HUDEP-2 (cell line): ENCODE data around the gene RLF.

ENCODE experiments used
- DNase-seq, 76 experiments: peaks; one replicate each; lab custom pipeline; 2025; ENCODE audit not compliant: unreplicated experiment in 76 of 76; lab: John Stamatoyannopoulos, UW

RLF gene

GRCh38 chr1:40161125-40161887, at the start of gene RLF:
Gene RLF (plus strand): TSS chr1:40161387. CDS start chr1:40161400, 13 bp downstream.
- peak in 75 of 76 experiments; percentile 8 to 93 (median 83) for DNase-seq

- no peak for DNase-seq
These were observed 46.8 kb upstream of the RLF start for GRCh38 chr1:40114400-40114799.

- DNase-seq, result no peak
These were observed 41.1 kb upstream of the RLF start for GRCh38 chr1:40120128-40120527.

- DNase-seq, result peak in 17 of 76 experiments; percentile 2 to 36 (median 14)
These were observed 38.3 kb upstream of the RLF start for GRCh38 chr1:40122855-40123254.

GRCh38 chr1:40130892-40131291, 30.3 kb upstream of the RLF start:
- DNase-seq, result peak in 17 of 76 experiments; percentile 1 to 55 (median 17)

GRCh38 chr1:40132383-40133311, 28.5 kb upstream of the RLF start:
- no peak for DNase-seq

GRCh38 chr1:40133312-40133665, 27.9 kb upstream of the RLF start:
- no peak for DNase-seq

- no peak for DNase-seq
These were observed 27.3 kb upstream of the RLF start for GRCh38 chr1:40133839-40134238.

GRCh38 chr1:40140211-40140973, 20.8 kb upstream of the RLF start:
- no peak for DNase-seq

- no peak for DNase-seq
These were observed 19.2 kb upstream of the RLF start for GRCh38 chr1:40141878-40142535.

GRCh38 chr1:40143891-40144575, 17.2 kb upstream of the RLF start:
- peak in 46 of 76 experiments; percentile 4 to 69 (median 32) for DNase-seq

GRCh38 chr1:40151457-40152079, 9.6 kb upstream of the RLF start:
- no peak for DNase-seq

GRCh38 chr1:40153073-40153770, 8.0 kb upstream of the RLF start:
- DNase-seq, result peak in 28 of 76 experiments; percentile 1 to 54 (median 28)

GRCh38 chr1:40155135-40155534, 6.1 kb upstream of the RLF start:
- no peak for DNase-seq

- no peak for DNase-seq
These were observed 5.3 kb upstream of the RLF start for GRCh38 chr1:40155910-40156309.

GRCh38 chr1:40160806-40161124, 422 bp upstream of the RLF start:
- no peak for DNase-seq

- DNase-seq, result peak in 13 of 76 experiments; percentile 13 to 46 (median 25)
These were observed 756 bp downstream of the RLF start for GRCh38 chr1:40161888-40162397.

- DNase-seq, result no peak
These were observed 1.7 kb downstream of the RLF start for GRCh38 chr1:40162753-40163441.
